Tibial nerve (tissue), 4 donors: ENCODE measurements around the gene ZBTB48. TPM values are rescaled to one million over a fixed set of nuclear protein-coding genes. Genes with fewer than 3 reads are reported as not detected.
"Not testable (repeated sequence)": the region's sequence is repeated elsewhere in the genome, so short reads cannot be mapped to it uniquely, and the experiment has no call there.

ENCODE experiments used
- DNase-seq, 2 donors: peaks; one replicate each; pipeline ENCODE4 v3.0.0-alpha.2; 2019; ENCODE audit warnings: low spot score in 2 of 2
- H3K27ac ChIP-seq, 4 donors: fragments of 200-600 bp; sonication (generic) in 3 of 4; one replicate each; pipeline ENCODE4 v1.5.1; 2017 to 2019; ENCODE audit warnings: mild to moderate bottlenecking in 1 of 4
- H3K27me3 ChIP-seq, 2 donors: fragments of 200-600 bp; sonication (generic) in 1 of 2; one replicate each; pipeline versions ENCODE4 v1.5.1 to v1.6.0; 2017 to 2019
- H3K36me3 ChIP-seq, 3 donors: fragments of 200-600 bp; sonication (generic); one replicate each; pipeline ENCODE4 v1.5.1; 2018 to 2019
- H3K4me1 ChIP-seq, 4 donors: fragments of 200-600 bp; sonication (generic) in 3 of 4; one replicate each; pipeline ENCODE4 v1.5.1; 2017 to 2019
- H3K4me3 ChIP-seq, 4 donors: fragments of 200-600 bp; sonication (generic) in 3 of 4; one replicate each; pipeline ENCODE4 v1.5.1; 2017 to 2019; ENCODE audit warnings: mild to moderate bottlenecking in 1 of 4, moderate library complexity in 1 of 4
- H3K9me3 ChIP-seq, 4 donors: fragments of 200-600 bp; sonication (generic) in 3 of 4; one replicate each; pipeline ENCODE4 v1.5.1; 2017 to 2019
- EP300 ChIP-seq, 2 donors: sonication (generic); formaldehyde crosslinking; IDR thresholded peaks; one replicate each; pipeline ENCODE4 v1.6.1; 2017; ENCODE audit warnings: antibody characterized with exemption in 2 of 2, mild to moderate bottlenecking in 1 of 2
- POLR2A ChIP-seq, 2 donors: fragments of 450-650 bp; IDR thresholded peaks; one replicate each; pipeline ENCODE4 v1.6.1; 2017; ENCODE audit warnings: antibody characterized with exemption in 2 of 2, mild to moderate bottlenecking in 2 of 2, moderate library complexity in 2 of 2
- WGBS, 2 donors: methylation state at CpG; one replicate each; pipeline ENCODE4 v1.1.5; 2018; 5-methylcytosine and 5-hydroxymethylcytosine counted together
- total RNA-seq, 4 donors: library from RNA; depleted of rRNA; stranded (reverse); fragments of >200 nt; gene quantifications; one replicate each; pipeline ENCODE4 v1.1.0, GENCODE V29; 2016
- TF ChIP-seq, protein P1 (sequence below), 5 experiments: fragments of 200-600 bp in 3 of 5; fragments of 450-650 bp in 2 of 5; sonication (generic) in 3 of 5; IDR thresholded peaks; one replicate each; pipeline ENCODE4 v1.5.1; 2016 to 2019; ENCODE audit warnings: antibody characterized with exemption in 5 of 5, mild to moderate bottlenecking in 3 of 5, moderate library complexity in 2 of 5

The ZBTB48 gene
- total RNA-seq, 4 donors from 2014 or later: 27.5 to 41.1 (median 33.6) TPM

- Histone ChIP-seq H3K9me3 (no peaks in the 10 kb centered on the region), H3K36me3 (peaks cover 0 to 85% (median 47%) of the 10 kb centered on the region in 3 donors), H3K27ac (peak overlapping the region in 2 of 4 donors; percentile 47 to 53), H3K4me3 (peak overlapping the region in 1 of 4 donors; percentile 17), H3K27me3 (no peaks in the 10 kb centered on the region), H3K4me1 (peaks cover 0 to 73% (median 48%) of the 10 kb centered on the region in 4 donors)
- no peak for DNase-seq
- WGBS, 2 donors: 51 to 56% methylated on average over 7 of the region's 7 CpGs
- TF ChIP-seq EP300 (IDR thresholded peaks at IDR 0.05): no peak
- TF ChIP-seq POLR2A (IDR thresholded peaks at IDR 0.05): no peak
- TF ChIP-seq, protein P1, sequence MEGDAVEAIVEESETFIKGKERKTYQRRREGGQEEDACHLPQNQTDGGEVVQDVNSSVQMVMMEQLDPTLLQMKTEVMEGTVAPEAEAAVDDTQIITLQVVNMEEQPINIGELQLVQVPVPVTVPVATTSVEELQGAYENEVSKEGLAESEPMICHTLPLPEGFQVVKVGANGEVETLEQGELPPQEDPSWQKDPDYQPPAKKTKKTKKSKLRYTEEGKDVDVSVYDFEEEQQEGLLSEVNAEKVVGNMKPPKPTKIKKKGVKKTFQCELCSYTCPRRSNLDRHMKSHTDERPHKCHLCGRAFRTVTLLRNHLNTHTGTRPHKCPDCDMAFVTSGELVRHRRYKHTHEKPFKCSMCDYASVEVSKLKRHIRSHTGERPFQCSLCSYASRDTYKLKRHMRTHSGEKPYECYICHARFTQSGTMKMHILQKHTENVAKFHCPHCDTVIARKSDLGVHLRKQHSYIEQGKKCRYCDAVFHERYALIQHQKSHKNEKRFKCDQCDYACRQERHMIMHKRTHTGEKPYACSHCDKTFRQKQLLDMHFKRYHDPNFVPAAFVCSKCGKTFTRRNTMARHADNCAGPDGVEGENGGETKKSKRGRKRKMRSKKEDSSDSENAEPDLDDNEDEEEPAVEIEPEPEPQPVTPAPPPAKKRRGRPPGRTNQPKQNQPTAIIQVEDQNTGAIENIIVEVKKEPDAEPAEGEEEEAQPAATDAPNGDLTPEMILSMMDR (IDR thresholded peaks at IDR 0.05): no peak
These were observed 16.6 kb downstream of the ZBTB48 start for GRCh38 chr1:6596351-6596750.

GRCh38 chr1:6596886-6597776, 17.3 kb downstream of the ZBTB48 start:
- H3K27ac ChIP-seq: peak overlapping the region in 2 of 4 donors; percentile 47 to 53
- DNase-seq: no peak
- H3K9me3 ChIP-seq: no peaks in the 10 kb centered on the region
- H3K4me3 ChIP-seq: peak overlapping the region in 2 of 4 donors; percentile 5 to 17
- TF ChIP-seq EP300 (IDR thresholded peaks at IDR 0.05): no peak
- no peak for TF ChIP-seq POLR2A (IDR thresholded peaks at IDR 0.05)
- TF ChIP-seq, protein P1 (IDR thresholded peaks at IDR 0.05): no peak
- H3K36me3 ChIP-seq: peaks cover 0 to 78% (median 47%) of the 10 kb centered on the region in 3 donors
- 70 to 72% methylated on average over 10 to 13 of the region's 15 CpGs for WGBS, 2 donors
- no peaks in the 10 kb centered on the region for H3K27me3 ChIP-seq
- H3K4me1 ChIP-seq: peaks cover 0 to 69% (median 48%) of the 10 kb centered on the region in 4 donors

- Histone ChIP-seq H3K4me1 (peaks cover 0 to 63% (median 48%) of the 10 kb centered on the region in 4 donors), H3K4me3 (no peak overlapping the region), H3K36me3 (peaks cover 0 to 71% (median 47%) of the 10 kb centered on the region in 3 donors), H3K27me3 (no peaks in the 10 kb centered on the region), H3K9me3 (no peaks in the 10 kb centered on the region), H3K27ac (peak overlapping the region in 2 of 4 donors; percentile 38 to 47)
- 75 to 82% methylated on average over 4 to 6 of the region's 6 CpGs for WGBS, 2 donors
- DNase-seq: no peak
- TF ChIP-seq EP300 (IDR thresholded peaks at IDR 0.05) (no peak), POLR2A (IDR thresholded peaks at IDR 0.05) (no peak)
- TF ChIP-seq, protein P1 (IDR thresholded peaks at IDR 0.05): no peak
These were observed 18.0 kb downstream of the ZBTB48 start for GRCh38 chr1:6597777-6598131.

- Histone ChIP-seq H3K36me3 (peaks cover 0 to 55% (median 32%) of the 10 kb centered on the region in 3 donors), H3K9me3 (no peaks in the 10 kb centered on the region), H3K4me1 (peaks cover 0 to 65% (median 56%) of the 10 kb centered on the region in 4 donors), H3K4me3 (peak overlapping the region in 3 of 4 donors; percentile 95 to 97 (median 95)), H3K27ac (peak overlapping the region; percentile 95 to 100 (median 98)), H3K27me3 (no peaks in the 10 kb centered on the region)
- no peak for TF ChIP-seq EP300 (IDR thresholded peaks at IDR 0.05)
- TF ChIP-seq, protein P1 (IDR thresholded peaks at IDR 0.05): no peak
- no peak for TF ChIP-seq POLR2A (IDR thresholded peaks at IDR 0.05)
- DNase-seq: no peak
- WGBS, 2 donors: 78 to 89% methylated on average over 20 to 25 of the region's 31 CpGs
These were observed 19.6 kb downstream of the ZBTB48 start for GRCh38 chr1:6599141-6599975.

DNA sequence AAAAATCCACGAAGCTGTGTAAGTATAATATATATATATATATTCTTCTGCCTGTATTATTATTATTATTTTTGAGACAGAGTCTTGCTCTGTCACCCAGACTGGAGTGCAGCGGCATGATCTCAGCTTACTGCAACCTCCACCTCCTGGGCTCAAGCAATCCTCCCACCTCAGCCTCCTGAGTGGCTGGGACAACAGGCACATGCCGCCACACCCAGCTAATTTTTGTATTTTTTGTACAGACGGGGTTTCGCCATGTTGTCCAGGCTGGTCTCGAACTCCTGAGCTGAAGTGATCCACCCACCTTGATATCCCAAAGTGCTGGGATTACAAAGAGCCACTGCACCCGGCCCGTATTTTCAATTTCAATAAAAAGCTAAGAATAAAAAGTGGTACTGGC, 20.2 kb downstream of the ZBTB48 start:
- peaks cover 0 to 49% (median 29%) of the 10 kb centered on the region in 3 donors for H3K36me3 ChIP-seq
- H3K27ac ChIP-seq: peak overlapping the region; percentile 95 to 100 (median 98)
- not testable (repeated sequence) for H3K9me3 ChIP-seq, DNase-seq, H3K27me3 ChIP-seq
- H3K4me1 ChIP-seq: peaks cover 0 to 71% (median 62%) of the 10 kb centered on the region in 4 donors
- WGBS, 2 donors: 63 to 64% methylated on average over 8 of the region's 8 CpGs
- H3K4me3 ChIP-seq: peak overlapping the region; percentile 83 to 97 (median 95)
